ENCODE results near the gene GRIFIN. TPM values are rescaled to one million over a fixed set of nuclear protein-coding genes. Genes with fewer than 3 reads are reported as not detected.

Gene GRIFIN
- total and polyA plus RNA-seq, 8 donors = not detected

- intact Hi-C loops (cut with DNase I) = no loop called here
- no peak for TF ChIP-seq CTCF (IDR thresholded peaks at IDR 0.05)
- ATAC-seq (no peak), FAIRE-seq (no peak), DNase-seq (no peak)
- Histone ChIP-seq H3K27ac (no peak overlapping the region), H3K4me1 (no peaks in the 10 kb centered on the region), H3K27me3 (no peaks in the 10 kb centered on the region), H3K36me3 (no peaks in the 10 kb centered on the region), H3K4me3 (no peak overlapping the region), H3K9me3 (no peaks in the 10 kb centered on the region)
- WGBS, 2 donors = 71 to 83% methylated on average over 7 of the region's 7 CpGs
These were observed 8.0 kb downstream of the GRIFIN start for GRCh38 chr7:2468227-2468626.

DNA sequence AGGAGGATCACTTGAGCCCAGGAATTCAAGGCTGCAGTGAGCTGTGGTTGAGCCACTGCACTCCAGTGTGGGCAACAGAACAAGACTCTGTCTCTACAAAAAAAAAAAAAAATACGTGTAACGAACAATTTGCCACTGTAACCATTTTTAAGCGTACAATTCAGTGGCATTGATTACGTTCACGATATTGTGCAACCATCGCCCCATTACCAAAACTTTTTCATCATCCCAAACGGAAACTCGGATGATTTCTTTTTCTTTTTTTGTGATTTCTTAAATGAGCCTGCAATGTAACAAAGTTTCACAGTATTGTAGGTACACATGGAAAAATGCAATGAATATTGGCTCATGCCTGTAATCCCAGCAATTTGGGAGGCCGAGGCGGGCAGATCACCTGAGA lies 9.5 kb downstream of the GRIFIN start:
- H3K4me1 ChIP-seq = no peaks in the 10 kb centered on the region
- no peak for ATAC-seq
- WGBS, 2 donors = 88% methylated on average over 10 of the region's 10 CpGs
- intact Hi-C loops (cut with DNase I) = no loop called here
- DNase-seq = no peak
- no peak for FAIRE-seq
- no peaks in the 10 kb centered on the region for H3K36me3 ChIP-seq
- H3K4me3 ChIP-seq = no peak overlapping the region
- H3K9me3 ChIP-seq = no peaks in the 10 kb centered on the region
- H3K27ac ChIP-seq = no peak overlapping the region
- no peak for TF ChIP-seq CTCF (IDR thresholded peaks at IDR 0.05)
- H3K27me3 ChIP-seq = no peaks in the 10 kb centered on the region

DNA sequence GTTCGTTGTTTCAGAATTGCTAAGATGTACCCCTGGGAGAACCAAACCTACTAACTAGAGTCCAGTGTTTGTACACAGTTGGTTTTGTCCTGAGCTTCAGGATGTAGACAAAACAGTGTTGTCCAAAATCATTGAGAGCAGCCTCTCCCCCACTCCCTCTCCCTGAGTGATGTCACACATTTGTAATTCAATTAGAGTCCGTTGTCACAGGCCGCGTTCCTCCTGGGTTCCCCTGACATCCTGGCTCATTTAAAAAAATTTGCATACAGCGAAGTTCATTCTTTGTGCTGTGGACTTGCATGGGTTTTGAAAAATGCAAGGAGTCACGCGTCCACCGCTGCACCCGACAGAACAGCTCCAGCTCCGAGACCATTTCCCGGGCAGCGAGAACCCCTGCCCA lies 10.3 kb downstream of the GRIFIN start:
- H3K9me3 ChIP-seq = no peaks in the 10 kb centered on the region
- no peak overlapping the region for H3K27ac ChIP-seq
- no peak for TF ChIP-seq CTCF (IDR thresholded peaks at IDR 0.05)
- H3K4me3 ChIP-seq = no peak overlapping the region
- WGBS, 2 donors = 81 to 82% methylated on average over 12 of the region's 12 CpGs
- DNase-seq (no peak), ATAC-seq (no peak), FAIRE-seq (no peak)
- H3K4me1 ChIP-seq = no peaks in the 10 kb centered on the region
- no peaks in the 10 kb centered on the region for H3K36me3 ChIP-seq
- H3K27me3 ChIP-seq = no peaks in the 10 kb centered on the region
- intact Hi-C loops (cut with DNase I) = no loop called here

- intact Hi-C loops (cut with DNase I) = no loop called here
- no peak overlapping the region for H3K4me3 ChIP-seq
- FAIRE-seq (no peak), ATAC-seq (no peak), DNase-seq (no peak)
- no peaks in the 10 kb centered on the region for H3K36me3 ChIP-seq
- WGBS, 2 donors = 75 to 78% methylated on average over 3 of the region's 3 CpGs
- H3K9me3 ChIP-seq = no peaks in the 10 kb centered on the region
- H3K27me3 ChIP-seq = no peaks in the 10 kb centered on the region
- no peak overlapping the region for H3K27ac ChIP-seq
- TF ChIP-seq CTCF (IDR thresholded peaks at IDR 0.05) = no peak
- no peaks in the 10 kb centered on the region for H3K4me1 ChIP-seq
These were observed 13.5 kb downstream of the GRIFIN start for GRCh38 chr7:2462731-2463130.

GRCh38 chr7:2461268-2462026 lies 14.8 kb downstream of the GRIFIN start:
- WGBS, 2 donors = 68 to 81% methylated on average over 15 of the region's 15 CpGs
- ATAC-seq = no peak
- H3K9me3 ChIP-seq = no peaks in the 10 kb centered on the region
- intact Hi-C loops (cut with DNase I) = no loop called here
- no peaks in the 10 kb centered on the region for H3K36me3 ChIP-seq
- no peak overlapping the region for H3K4me3 ChIP-seq
- H3K27me3 ChIP-seq = no peaks in the 10 kb centered on the region
- H3K4me1 ChIP-seq = no peaks in the 10 kb centered on the region
- FAIRE-seq = no peak
- no peak overlapping the region for H3K27ac ChIP-seq
- DNase-seq = peak in 1 of 6 donors; percentile 50
- no peak for TF ChIP-seq CTCF (IDR thresholded peaks at IDR 0.05)
